CD4-positive, alpha-beta T cell treated with Interleukin-4 for 1 hour (primary cell): ENCODE data around the gene NPSR1.
"Not testable (repeated sequence)": the region's sequence is repeated elsewhere in the genome, so short reads cannot be mapped to it uniquely, and the experiment has no call there.

ENCODE experiments used
- DNase-seq, 2 donors: peaks; one replicate each; pipeline ENCODE4 v3.0.0-alpha.2; 2020 to 2022

Gene NPSR1, protein sequence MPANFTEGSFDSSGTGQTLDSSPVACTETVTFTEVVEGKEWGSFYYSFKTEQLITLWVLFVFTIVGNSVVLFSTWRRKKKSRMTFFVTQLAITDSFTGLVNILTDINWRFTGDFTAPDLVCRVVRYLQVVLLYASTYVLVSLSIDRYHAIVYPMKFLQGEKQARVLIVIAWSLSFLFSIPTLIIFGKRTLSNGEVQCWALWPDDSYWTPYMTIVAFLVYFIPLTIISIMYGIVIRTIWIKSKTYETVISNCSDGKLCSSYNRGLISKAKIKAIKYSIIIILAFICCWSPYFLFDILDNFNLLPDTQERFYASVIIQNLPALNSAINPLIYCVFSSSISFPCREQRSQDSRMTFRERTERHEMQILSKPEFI

DNA sequence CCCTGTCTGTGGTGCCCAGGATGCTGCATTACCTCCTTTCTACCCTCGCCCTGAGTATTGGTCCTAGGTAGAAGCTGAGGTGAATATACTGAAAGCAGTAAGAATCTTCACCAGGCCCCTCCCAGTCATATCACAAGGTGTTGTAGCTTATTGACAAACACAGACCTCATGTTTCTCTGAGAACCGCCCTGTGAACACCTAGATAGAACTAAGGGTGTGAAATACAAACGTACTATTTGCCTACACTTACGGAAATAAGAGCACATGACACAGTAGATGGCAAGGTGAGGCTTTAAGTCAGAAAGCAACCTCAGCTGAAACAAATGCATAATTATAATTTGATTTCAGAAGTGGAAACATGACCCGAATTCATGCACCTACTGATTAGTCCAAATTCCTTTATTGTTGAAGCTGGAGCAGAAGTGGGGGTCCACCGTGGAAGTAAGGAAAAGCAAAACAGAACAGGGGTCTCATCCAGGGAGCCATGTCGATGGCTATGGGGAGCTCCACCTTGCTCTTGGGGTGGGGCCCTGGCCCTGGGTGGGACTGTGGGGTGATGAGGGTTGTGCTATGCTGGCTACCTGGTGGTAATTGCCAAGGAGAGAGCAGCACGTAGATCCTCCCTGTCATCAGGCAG is at the start of gene NPSR1:
Gene NPSR1 (plus strand): TSS at position 587 of the 637 bp plus-strand sequence. CDS start 195 bp downstream, outside the sequence.
- DNase-seq: no peak

DNA sequence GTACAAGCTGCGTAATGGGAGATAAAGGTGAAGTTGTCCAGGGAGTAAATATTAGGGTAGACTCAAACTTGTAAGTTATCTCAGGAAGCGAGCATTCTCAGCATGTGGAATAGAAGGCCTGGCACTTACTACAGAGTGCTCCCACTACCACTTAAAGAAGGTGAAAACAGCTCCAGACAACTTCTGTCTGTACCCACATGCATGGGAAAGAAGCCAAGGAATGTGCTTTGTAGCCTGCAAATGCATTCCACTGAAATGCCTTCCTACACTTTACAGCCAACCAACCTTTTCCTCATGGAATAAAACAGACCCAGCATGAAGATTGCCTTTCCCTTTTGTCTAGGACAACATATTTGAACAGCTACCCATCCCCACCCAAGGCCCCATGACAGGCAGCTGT is 45.4 kb upstream of the NPSR1 start:
- DNase-seq: no peak

DNA sequence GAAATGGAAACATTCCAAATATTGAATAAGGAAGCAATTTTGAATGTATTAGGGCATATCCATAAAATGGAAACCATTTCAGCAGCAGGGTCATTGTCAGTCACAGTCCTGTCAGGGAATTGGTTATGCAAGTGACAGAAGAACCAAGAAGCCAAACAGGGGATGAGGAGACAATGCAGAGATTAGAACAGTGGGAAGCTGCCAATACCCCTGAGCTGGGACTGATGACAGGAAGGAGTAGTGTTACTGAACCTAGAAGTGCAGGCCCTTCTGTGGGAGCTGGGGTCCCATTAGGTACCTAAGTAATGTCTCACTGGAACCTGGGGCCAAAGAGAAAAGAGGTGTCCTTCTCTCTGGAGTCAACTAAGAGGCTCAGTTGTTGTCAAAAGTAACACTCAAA is 37.6 kb upstream of the NPSR1 start:
- no peak for DNase-seq

DNA sequence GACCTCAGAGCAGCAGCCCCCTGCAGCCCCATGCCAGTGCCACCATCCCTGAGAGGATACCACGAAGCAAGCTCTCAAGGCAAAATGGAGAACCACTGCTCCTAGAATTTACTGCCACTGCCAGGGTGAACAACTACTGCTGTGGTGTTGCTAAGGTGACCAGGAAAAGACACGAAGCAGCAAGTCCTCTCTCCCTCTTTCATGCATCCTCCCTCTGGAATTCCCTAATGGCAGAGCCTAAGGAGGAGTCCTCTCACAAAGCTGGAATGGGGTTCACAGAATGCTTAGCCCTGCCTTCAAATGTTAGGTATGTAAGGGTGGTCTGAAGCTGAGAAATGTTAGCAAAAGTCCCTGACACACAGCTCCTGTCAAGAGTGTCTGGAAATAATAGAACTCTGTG is 35.8 kb upstream of the NPSR1 start:
- no peak for DNase-seq

- DNase-seq: no peak
These were observed 35.2 kb upstream of the NPSR1 start for GRCh38 chr7:34622771-34623250.

DNA sequence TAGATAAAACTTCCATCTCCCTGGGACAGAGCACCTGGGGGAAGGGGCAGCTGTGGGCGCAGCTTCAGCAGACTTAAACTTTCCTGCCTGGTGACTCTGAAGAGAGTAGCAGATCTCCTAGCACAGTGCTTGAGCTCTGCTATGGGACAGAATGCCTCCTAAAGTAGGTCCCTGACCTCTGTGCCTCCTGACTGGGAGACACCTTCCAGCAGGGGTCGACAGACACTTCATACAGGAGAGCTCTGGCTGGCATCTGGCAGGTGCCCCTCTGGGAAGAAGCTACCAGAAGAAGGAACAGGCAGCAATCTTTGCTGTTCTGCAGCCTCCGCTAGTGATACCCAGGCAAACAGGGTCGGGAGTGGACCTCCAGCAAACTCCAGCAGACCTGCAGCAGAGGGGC is 29.4 kb upstream of the NPSR1 start:
- not testable (repeated sequence) for DNase-seq

GRCh38 chr7:34652809-34653208 is 5.2 kb upstream of the NPSR1 start:
- DNase-seq: no peak

GRCh38 chr7:34653787-34654186 is 4.2 kb upstream of the NPSR1 start:
- no peak for DNase-seq

GRCh38 chr7:34655384-34655783 is 2.6 kb upstream of the NPSR1 start:
- no peak for DNase-seq

- no peak for DNase-seq
These were observed 2.0 kb upstream of the NPSR1 start for GRCh38 chr7:34656041-34656440.

DNA sequence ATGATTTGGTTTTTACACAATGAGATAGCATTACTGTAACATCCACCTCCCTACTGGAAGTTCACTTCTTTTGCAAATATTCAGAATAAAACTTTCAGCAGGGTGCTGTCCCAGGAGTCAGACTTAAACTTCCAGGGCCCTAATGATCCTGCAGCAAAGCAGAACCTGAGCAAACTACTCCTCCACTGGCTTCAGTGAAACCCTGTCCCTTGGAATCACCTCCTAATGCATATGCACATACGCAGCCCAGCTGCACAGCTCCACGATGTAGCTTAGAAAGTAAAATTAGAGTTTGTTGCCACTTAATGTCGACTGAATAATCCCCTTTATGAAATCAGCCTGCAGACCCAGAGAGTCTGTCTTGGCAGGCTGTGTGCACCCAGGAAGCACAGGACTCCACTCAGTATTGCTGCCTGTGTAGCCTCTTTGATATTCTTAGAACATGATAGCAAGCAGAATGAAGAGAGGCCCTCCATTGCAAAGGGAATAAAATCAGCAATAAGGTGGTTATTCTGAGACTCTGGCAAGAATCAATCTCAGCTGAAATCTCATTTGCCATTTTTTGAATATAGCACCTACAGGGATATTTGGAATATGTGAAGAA is 1.6 kb downstream of the NPSR1 start:
- DNase-seq: no peak

DNA sequence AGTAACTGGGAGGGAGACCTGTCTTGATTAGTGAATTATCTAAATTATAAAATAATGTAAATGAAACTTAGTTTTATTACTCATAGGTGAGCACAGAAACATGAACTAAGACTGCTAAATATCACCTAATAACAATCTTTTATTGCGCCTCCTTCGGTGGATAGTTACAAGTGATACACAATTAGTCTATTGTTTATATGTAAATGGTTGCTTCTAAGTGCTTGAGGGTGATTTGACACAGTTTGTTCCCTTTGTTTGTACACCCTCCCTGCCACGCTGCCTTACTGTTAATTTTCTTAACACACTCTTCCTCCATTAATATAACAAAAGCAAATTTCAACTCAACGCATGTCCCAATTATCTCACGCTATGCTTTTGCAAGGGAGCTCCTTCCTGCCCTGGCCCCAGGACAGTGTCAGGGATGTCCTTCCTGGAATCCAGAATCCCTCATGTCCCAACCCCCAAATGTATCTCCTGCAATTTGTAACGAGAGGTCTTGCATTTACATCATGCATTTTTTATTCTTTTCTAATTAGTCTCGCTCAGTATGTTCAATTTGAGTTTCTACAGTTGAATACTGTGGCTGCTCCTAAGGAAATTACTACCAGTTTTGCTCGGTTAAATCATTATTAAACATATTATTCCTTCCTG is 4.2 kb downstream of the NPSR1 start:
- no peak for DNase-seq

DNA sequence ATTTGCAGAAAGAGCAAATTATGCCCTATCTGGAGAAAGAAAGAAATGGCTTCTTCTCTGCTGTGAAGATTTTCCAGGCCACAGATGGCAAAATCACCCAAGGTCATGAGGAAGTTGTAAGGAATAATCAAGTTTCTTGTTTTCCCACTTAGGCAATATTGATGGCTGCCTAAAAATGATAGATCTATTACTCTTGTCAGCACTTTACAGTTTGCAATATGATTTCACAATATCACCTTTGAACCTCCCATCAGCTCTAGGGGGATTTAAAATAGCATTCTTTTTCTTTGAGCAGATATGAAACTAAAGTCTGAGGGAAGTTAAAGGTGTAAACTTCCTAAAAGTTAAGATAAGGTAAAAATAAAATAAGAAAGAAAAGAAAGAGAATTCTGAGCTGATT is 6.7 kb downstream of the NPSR1 start:
- DNase-seq: no peak

- no peak for DNase-seq
These were observed 14.4 kb downstream of the NPSR1 start for GRCh38 chr7:34672430-34672829.

- no peak for DNase-seq
These were observed 15.0 kb downstream of the NPSR1 start for GRCh38 chr7:34673066-34673465.

- peak in 1 of 2 donors; percentile 26 for DNase-seq
These were observed 17.8 kb downstream of the NPSR1 start for GRCh38 chr7:34675749-34676374.

- DNase-seq: no peak
These were observed 19.5 kb downstream of the NPSR1 start for GRCh38 chr7:34677491-34677890.

DNA sequence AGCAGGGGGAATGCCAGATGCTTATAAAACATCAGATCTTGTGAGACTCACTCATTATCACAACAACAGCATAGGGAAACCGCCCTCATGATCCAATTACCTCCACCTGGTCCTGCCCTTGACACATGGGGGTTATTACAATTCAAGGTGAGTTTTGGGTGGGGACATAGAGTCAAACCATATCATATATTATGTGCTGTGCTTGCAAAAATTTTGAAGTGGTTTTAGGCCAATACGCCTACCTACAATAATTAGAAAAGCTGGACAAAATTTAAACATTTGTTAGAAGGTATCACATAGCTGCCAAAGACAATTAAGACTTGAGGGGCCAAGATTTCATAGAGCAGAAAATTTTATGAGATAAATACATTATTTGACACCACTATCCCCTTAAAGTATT is 29.5 kb downstream of the NPSR1 start:
- DNase-seq: no peak

GRCh38 chr7:34696415-34696814 is 38.4 kb downstream of the NPSR1 start:
- no peak for DNase-seq

- DNase-seq: no peak
These were observed 51.8 kb downstream of the NPSR1 start for GRCh38 chr7:34709771-34710170.

- peak in 1 of 2 donors; percentile 18 for DNase-seq
These were observed 60.8 kb downstream of the NPSR1 start for GRCh38 chr7:34718867-34719266.

GRCh38 chr7:34719636-34720035 is 61.6 kb downstream of the NPSR1 start:
- DNase-seq: no peak

- DNase-seq: no peak
These were observed 62.3 kb downstream of the NPSR1 start for GRCh38 chr7:34720289-34720688.
